Gastroesophageal sphincter (tissue), 3 donors: ENCODE results near the gene WDR87.

Source experiments
- EP300 ChIP-seq: sonication (generic); formaldehyde crosslinking; IDR thresholded peaks from one replicate; pipeline ENCODE4 v1.6.1; 2017; ENCODE audit warnings: antibody characterized with exemption, mild to moderate bottlenecking
- POLR2A ChIP-seq, 2 donors: fragments of 450-650 bp; IDR thresholded peaks; one replicate each; pipeline ENCODE4 v1.6.1; 2017; ENCODE audit warnings: antibody characterized with exemption in 2 of 2, mild to moderate bottlenecking in 2 of 2, moderate library complexity in 1 of 2
- TF ChIP-seq, protein P1 (sequence below), 4 experiments: fragments of 200-600 bp in 2 of 4; fragments of 450-650 bp in 2 of 4; sonication (generic) in 1 of 4; IDR thresholded peaks; one replicate each; pipeline ENCODE4 v1.5.1; 2017 to 2019; ENCODE audit warnings: antibody characterized with exemption in 4 of 4, mild to moderate bottlenecking in 2 of 4, moderate library complexity in 2 of 4

DNA sequence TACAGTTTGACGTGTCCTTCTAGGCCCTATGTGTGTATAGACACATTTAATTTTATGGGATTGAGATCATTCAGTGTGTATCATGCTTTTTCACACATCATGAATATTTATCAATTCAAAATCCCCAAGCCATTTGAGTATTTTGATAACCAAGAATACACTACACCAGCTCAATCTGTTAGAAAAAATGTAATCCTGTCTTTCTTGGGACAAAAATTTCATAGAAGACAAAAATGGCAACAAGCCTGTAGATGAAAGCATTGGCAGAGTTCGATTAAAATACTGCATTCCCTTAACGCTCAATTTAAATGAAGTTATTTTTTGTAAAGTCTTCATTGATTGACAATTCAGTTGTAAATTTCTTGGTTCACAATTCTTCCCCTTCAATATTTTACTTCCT, 41.9 kb downstream of the WDR87 start:
- TF ChIP-seq, protein P1, sequence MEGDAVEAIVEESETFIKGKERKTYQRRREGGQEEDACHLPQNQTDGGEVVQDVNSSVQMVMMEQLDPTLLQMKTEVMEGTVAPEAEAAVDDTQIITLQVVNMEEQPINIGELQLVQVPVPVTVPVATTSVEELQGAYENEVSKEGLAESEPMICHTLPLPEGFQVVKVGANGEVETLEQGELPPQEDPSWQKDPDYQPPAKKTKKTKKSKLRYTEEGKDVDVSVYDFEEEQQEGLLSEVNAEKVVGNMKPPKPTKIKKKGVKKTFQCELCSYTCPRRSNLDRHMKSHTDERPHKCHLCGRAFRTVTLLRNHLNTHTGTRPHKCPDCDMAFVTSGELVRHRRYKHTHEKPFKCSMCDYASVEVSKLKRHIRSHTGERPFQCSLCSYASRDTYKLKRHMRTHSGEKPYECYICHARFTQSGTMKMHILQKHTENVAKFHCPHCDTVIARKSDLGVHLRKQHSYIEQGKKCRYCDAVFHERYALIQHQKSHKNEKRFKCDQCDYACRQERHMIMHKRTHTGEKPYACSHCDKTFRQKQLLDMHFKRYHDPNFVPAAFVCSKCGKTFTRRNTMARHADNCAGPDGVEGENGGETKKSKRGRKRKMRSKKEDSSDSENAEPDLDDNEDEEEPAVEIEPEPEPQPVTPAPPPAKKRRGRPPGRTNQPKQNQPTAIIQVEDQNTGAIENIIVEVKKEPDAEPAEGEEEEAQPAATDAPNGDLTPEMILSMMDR (IDR thresholded peaks at IDR 0.05) = no peak
- TF ChIP-seq EP300 (no peak), POLR2A (IDR thresholded peaks at IDR 0.05) (no peak)
